Neural cell (in vitro differentiated cells): ENCODE results near the gene TGFBR2. TPM values are rescaled to one million over a fixed set of nuclear protein-coding genes. Genes with fewer than 3 reads are reported as not detected.

Experiments used
- H2AFZ ChIP-seq: fragments of 200-600, 300-800 bp; sonication (generic), shearing (Covaris generic); 2 replicates; pipeline ENCODE4 v1.6.0; 2014; ENCODE audit warnings: low read depth, mild to moderate bottlenecking, antibody characterized with exemption, low read length, moderate library complexity
- H3F3A ChIP-seq: fragments of 200-600 bp; shearing (Covaris generic); 2 replicates; pipeline ENCODE4 v1.6.1; 2016; ENCODE audit warnings: mild to moderate bottlenecking, moderate library complexity, mixed read lengths, antibody characterized with exemption, low read length; ENCODE audit not compliant: insufficient read depth, poor library complexity, severe bottlenecking
- H3K27ac ChIP-seq: fragments of 200-600, 300-800 bp; sonication (generic), shearing (Covaris generic); 2 replicates; pipeline ENCODE4 v1.5.1; 2014; ENCODE audit warnings: mild to moderate bottlenecking, low read length, moderate library complexity
- H3K27me3 ChIP-seq: fragments of 300-800, 200-600 bp; sonication (generic), shearing (Covaris generic); 2 replicates; pipeline ENCODE4 v1.6.0; 2014; ENCODE audit warnings: mild to moderate bottlenecking, low read depth, low read length, moderate library complexity; ENCODE audit not compliant: insufficient read depth
- H3K36me3 ChIP-seq: fragments of 300-800, 200-600 bp; sonication (generic), shearing (Covaris generic); 2 replicates; pipeline ENCODE4 v1.5.1; 2014; ENCODE audit warnings: mild to moderate bottlenecking, antibody characterized with exemption, low read length, moderate library complexity; ENCODE audit not compliant: insufficient read depth
- H3K4me2 ChIP-seq: fragments of 300-800, 200-600 bp; sonication (generic), shearing (Covaris generic); 2 replicates; pipeline ENCODE4 v1.6.0; 2014; ENCODE audit warnings: mild to moderate bottlenecking, low read length
- H3K4me3 ChIP-seq: fragments of 300-800, 200-600 bp; sonication (generic), shearing (Covaris generic); 2 replicates; pipeline ENCODE4 v1.5.1; 2014; ENCODE audit warnings: mild to moderate bottlenecking, low read length, moderate library complexity
- H3K79me2 ChIP-seq: fragments of 200-600 bp; shearing (Covaris generic); replicated peaks from 2 replicates; pipeline ENCODE4 v1.6.0; 2014; ENCODE audit warnings: mild to moderate bottlenecking, low read length, moderate library complexity; ENCODE audit not compliant: insufficient read depth
- H3K9ac ChIP-seq: fragments of 300-800, 200-600 bp; sonication (generic), shearing (Covaris generic); 2 replicates; pipeline ENCODE4 v1.6.1; 2016; ENCODE audit warnings: mild to moderate bottlenecking, low read length, mixed read lengths
- H3K9me2 ChIP-seq: fragments of 200-600 bp; shearing (Covaris generic); 2 replicates; pipeline ENCODE4 v1.6.1; 2016; ENCODE audit warnings: mild to moderate bottlenecking, low read length, mixed read lengths; ENCODE audit not compliant: insufficient read depth
- H3K9me3 ChIP-seq: fragments of 200-600, 300-800 bp; sonication (generic), shearing (Covaris generic); 2 replicates; pipeline ENCODE4 v1.6.1; 2016; ENCODE audit warnings: mild to moderate bottlenecking, mixed run types, low read length, moderate library complexity, mixed read lengths
- H4K20me1 ChIP-seq: fragments of 200-600 bp; shearing (Covaris generic); 2 replicates; pipeline ENCODE4 v1.6.1; 2016; ENCODE audit warnings: mild to moderate bottlenecking, mixed run types; ENCODE audit not compliant: insufficient read depth
- EP300 ChIP-seq: fragments of 450-650 bp; conservative IDR thresholded peaks from 2 replicates; pipeline ENCODE4 v1.6.1; 2014; ENCODE audit warnings: antibody characterized with exemption, mild to moderate bottlenecking, moderate library complexity; ENCODE audit not compliant: poor library complexity, severe bottlenecking
- EZH2 ChIP-seq: fragments of 200-600, 300-800 bp; shearing (Covaris generic), sonication (generic); IDR thresholded peaks from 2 replicates; pipeline ENCODE4 v1.6.1; 2014; ENCODE audit warnings: antibody characterized with exemption, low read length, borderline replicate concordance, mild to moderate bottlenecking; ENCODE audit not compliant: insufficient read depth, poor library complexity, severe bottlenecking
- MXI1 ChIP-seq: fragments of 450-650 bp; conservative IDR thresholded peaks from 2 replicates; pipeline ENCODE4 v1.6.1; 2014; ENCODE audit warnings: antibody characterized with exemption, mild to moderate bottlenecking; ENCODE audit not compliant: poor library complexity, severe bottlenecking
- POLR2AphosphoS5 ChIP-seq: IDR thresholded peaks from 2 replicates; pipeline ENCODE4 v1.6.1; 2012
- RAD21 ChIP-seq: fragments of 450-650 bp; conservative IDR thresholded peaks from 2 replicates; pipeline ENCODE4 v1.6.1; 2014; ENCODE audit warnings: antibody characterized with exemption, mild to moderate bottlenecking, moderate library complexity
- SMC3 ChIP-seq: fragments of 450-650 bp; conservative IDR thresholded peaks from 2 replicates; pipeline ENCODE4 v1.6.1; 2014; ENCODE audit warnings: antibody characterized with exemption, mild to moderate bottlenecking, moderate library complexity; ENCODE audit not compliant: poor library complexity
- TAF1 ChIP-seq: IDR thresholded peaks from 2 replicates; pipeline ENCODE4 v1.6.1; 2012; ENCODE audit warnings: low read depth
- polyA plus RNA-seq: library from polyadenylated mRNA; depleted of rRNA; stranded (reverse); fragments of >200 nt; gene quantifications from 2 replicates; pipeline ENCODE4 v1.2.3, GENCODE V29; 2014
- TF ChIP-seq, protein P1 (sequence below): fragments of 450-650 bp; IDR thresholded peaks from 2 replicates; pipeline ENCODE4 v1.5.1; 2014; ENCODE audit warnings: antibody characterized with exemption, mild to moderate bottlenecking, moderate library complexity; ENCODE audit not compliant: poor library complexity, severe bottlenecking
- TF ChIP-seq, protein P2 (sequence below): IDR thresholded peaks from 2 replicates; pipeline ENCODE4 v1.6.1; 2012; ENCODE audit warnings: borderline replicate concordance

TGFBR2 gene
- polyA plus RNA-seq, 1 donor from 2014 or later = not detected

DNA sequence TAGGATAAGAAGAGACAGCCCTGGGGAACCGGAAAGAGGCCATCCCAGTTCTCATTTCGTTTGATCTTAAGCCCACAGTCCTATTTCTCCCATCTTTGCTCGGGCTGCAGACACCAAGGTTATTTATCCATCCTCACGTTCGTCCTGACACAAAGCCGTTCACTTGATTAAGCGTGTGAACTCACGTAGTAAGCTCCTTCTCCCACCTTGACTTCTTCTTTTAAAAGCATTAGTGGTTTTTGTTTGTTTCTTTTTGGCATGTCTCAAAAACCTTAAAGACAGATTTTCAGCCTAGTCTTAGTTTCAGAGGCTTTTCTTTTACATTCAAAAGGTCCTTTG, 70.9 kb downstream of the TGFBR2 start:
- Histone ChIP-seq H2AFZ (no peak overlapping the region), H3K27me3 (no peaks in the 10 kb centered on the region), H3K79me2 (no peaks in the 10 kb centered on the region), H3K27ac (no peak overlapping the region), H3K4me3 (no peak overlapping the region), H3K9me3 (no peaks in the 10 kb centered on the region), H3F3A (no peaks in the 10 kb centered on the region), H3K9me2 (no peaks in the 10 kb centered on the region), H3K36me3 (no peaks in the 10 kb centered on the region), H4K20me1 (no peaks in the 10 kb centered on the region), H3K9ac (no peak overlapping the region), H3K4me2 (no peak overlapping the region)
- TF ChIP-seq MXI1 (no peak), EP300 (no peak)

DNA sequence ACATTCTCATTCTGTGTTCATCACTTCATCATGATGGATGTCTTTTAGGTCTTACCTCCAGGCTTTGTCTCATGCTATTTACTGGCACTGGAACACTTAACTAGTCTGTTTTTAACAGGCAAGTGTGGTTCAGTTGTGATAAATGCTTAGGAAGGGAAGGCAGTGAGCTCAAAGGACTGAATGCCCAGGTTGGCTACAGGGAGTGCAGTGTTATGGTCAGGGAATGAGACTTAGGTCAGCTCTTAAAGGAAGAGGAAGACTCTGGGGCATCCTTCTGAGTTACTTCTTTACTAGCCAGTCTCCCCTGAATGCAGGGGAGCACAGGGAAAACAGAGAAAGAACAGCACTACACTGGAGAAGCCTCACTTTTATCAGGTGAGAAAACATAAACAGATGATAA, 72.6 kb downstream of the TGFBR2 start:
- no peaks in the 10 kb centered on the region for H3K9me3 ChIP-seq
- TF ChIP-seq EP300 = no peak
- no peak for TF ChIP-seq TAF1
- TF ChIP-seq POLR2AphosphoS5 = no peak
- TF ChIP-seq, protein P1, sequence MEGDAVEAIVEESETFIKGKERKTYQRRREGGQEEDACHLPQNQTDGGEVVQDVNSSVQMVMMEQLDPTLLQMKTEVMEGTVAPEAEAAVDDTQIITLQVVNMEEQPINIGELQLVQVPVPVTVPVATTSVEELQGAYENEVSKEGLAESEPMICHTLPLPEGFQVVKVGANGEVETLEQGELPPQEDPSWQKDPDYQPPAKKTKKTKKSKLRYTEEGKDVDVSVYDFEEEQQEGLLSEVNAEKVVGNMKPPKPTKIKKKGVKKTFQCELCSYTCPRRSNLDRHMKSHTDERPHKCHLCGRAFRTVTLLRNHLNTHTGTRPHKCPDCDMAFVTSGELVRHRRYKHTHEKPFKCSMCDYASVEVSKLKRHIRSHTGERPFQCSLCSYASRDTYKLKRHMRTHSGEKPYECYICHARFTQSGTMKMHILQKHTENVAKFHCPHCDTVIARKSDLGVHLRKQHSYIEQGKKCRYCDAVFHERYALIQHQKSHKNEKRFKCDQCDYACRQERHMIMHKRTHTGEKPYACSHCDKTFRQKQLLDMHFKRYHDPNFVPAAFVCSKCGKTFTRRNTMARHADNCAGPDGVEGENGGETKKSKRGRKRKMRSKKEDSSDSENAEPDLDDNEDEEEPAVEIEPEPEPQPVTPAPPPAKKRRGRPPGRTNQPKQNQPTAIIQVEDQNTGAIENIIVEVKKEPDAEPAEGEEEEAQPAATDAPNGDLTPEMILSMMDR = no peak
- TF ChIP-seq SMC3 = no peak
- TF ChIP-seq, protein P2, sequence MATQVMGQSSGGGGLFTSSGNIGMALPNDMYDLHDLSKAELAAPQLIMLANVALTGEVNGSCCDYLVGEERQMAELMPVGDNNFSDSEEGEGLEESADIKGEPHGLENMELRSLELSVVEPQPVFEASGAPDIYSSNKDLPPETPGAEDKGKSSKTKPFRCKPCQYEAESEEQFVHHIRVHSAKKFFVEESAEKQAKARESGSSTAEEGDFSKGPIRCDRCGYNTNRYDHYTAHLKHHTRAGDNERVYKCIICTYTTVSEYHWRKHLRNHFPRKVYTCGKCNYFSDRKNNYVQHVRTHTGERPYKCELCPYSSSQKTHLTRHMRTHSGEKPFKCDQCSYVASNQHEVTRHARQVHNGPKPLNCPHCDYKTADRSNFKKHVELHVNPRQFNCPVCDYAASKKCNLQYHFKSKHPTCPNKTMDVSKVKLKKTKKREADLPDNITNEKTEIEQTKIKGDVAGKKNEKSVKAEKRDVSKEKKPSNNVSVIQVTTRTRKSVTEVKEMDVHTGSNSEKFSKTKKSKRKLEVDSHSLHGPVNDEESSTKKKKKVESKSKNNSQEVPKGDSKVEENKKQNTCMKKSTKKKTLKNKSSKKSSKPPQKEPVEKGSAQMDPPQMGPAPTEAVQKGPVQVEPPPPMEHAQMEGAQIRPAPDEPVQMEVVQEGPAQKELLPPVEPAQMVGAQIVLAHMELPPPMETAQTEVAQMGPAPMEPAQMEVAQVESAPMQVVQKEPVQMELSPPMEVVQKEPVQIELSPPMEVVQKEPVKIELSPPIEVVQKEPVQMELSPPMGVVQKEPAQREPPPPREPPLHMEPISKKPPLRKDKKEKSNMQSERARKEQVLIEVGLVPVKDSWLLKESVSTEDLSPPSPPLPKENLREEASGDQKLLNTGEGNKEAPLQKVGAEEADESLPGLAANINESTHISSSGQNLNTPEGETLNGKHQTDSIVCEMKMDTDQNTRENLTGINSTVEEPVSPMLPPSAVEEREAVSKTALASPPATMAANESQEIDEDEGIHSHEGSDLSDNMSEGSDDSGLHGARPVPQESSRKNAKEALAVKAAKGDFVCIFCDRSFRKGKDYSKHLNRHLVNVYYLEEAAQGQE = no peak
- no peak for TF ChIP-seq EZH2
- no peak for TF ChIP-seq MXI1
- TF ChIP-seq RAD21 = no peak
- no peak overlapping the region for H3K9ac ChIP-seq
- H3K36me3 ChIP-seq = no peaks in the 10 kb centered on the region
- no peak overlapping the region for H3K4me2 ChIP-seq
- no peaks in the 10 kb centered on the region for H3K79me2 ChIP-seq
- no peak overlapping the region for H3K27ac ChIP-seq
- no peaks in the 10 kb centered on the region for H3F3A ChIP-seq
- H4K20me1 ChIP-seq = no peaks in the 10 kb centered on the region
- H3K4me3 ChIP-seq = no peak overlapping the region
- no peak overlapping the region for H2AFZ ChIP-seq
- H3K27me3 ChIP-seq = no peaks in the 10 kb centered on the region
- no peaks in the 10 kb centered on the region for H3K9me2 ChIP-seq
